ENCODE measurements around the gene DZIP1L.
A peak's percentile ranks its signal among the peaks of the same experiment; 100 is the strongest.

The DZIP1L gene

GRCh38 chr3:138051947-138052802 lies 63.2 kb downstream of the DZIP1L start:
- DNase-seq (ENCODE audit: extremely low read depth, low read depth) = no peak
- no peak overlapping the region for H3K4me3 ChIP-seq (replicated peaks; ENCODE audit: low read depth, low read length)
- peak; percentile 79 for TF ChIP-seq CTCF (IDR thresholded peaks at IDR 0.05; ENCODE audit: low read depth, low read length, missing control alignments)

GRCh38 chr3:138049157-138049919 lies 66.1 kb downstream of the DZIP1L start:
- DNase-seq (ENCODE audit: extremely low read depth, low read depth) = no peak
- TF ChIP-seq CTCF (IDR thresholded peaks at IDR 0.05; ENCODE audit: low read depth, low read length, missing control alignments) = no peak
- no peak overlapping the region for H3K4me3 ChIP-seq (replicated peaks; ENCODE audit: low read depth, low read length)

GRCh38 chr3:138047596-138048158 lies 67.7 kb downstream of the DZIP1L start:
- H3K4me3 ChIP-seq (replicated peaks; ENCODE audit: low read depth, low read length) = no peak overlapping the region
- TF ChIP-seq CTCF (IDR thresholded peaks at IDR 0.05; ENCODE audit: low read depth, low read length, missing control alignments) = no peak
- no peak for DNase-seq (ENCODE audit: extremely low read depth, low read depth)

GRCh38 chr3:138046955-138047354 lies 68.5 kb downstream of the DZIP1L start:
- TF ChIP-seq CTCF (IDR thresholded peaks at IDR 0.05; ENCODE audit: low read depth, low read length, missing control alignments) = no peak

GRCh38 chr3:138046085-138046484 lies 69.3 kb downstream of the DZIP1L start:
- no peak for DNase-seq (ENCODE audit: extremely low read depth, low read depth)
- no peak overlapping the region for H3K4me3 ChIP-seq (replicated peaks; ENCODE audit: low read depth, low read length)
- TF ChIP-seq CTCF (IDR thresholded peaks at IDR 0.05; ENCODE audit: low read depth, low read length, missing control alignments) = no peak

More at GRCh38 chr3:138046955-138047354, 68.5 kb downstream of the DZIP1L start:
- no peak for DNase-seq (ENCODE audit: extremely low read depth, low read depth)
- H3K4me3 ChIP-seq (replicated peaks; ENCODE audit: low read depth, low read length) = no peak overlapping the region

GRCh38 chr3:138043266-138044029 lies 72.0 kb downstream of the DZIP1L start:
- no peak for TF ChIP-seq CTCF (IDR thresholded peaks at IDR 0.05; ENCODE audit: low read depth, low read length, missing control alignments)
- DNase-seq (ENCODE audit: extremely low read depth, low read depth) = peak; percentile 52
- no peak overlapping the region for H3K4me3 ChIP-seq (replicated peaks; ENCODE audit: low read depth, low read length)
